Progenitor cell of endocrine pancreas (in vitro differentiated cells): ENCODE data around the gene STT3A. TPM values are rescaled to one million over a fixed set of nuclear protein-coding genes. Genes with fewer than 3 reads are reported as not detected.

Experiments
- DNase-seq: peaks from one replicate; pipeline ENCODE4 v3.0.0; 2021; ENCODE audit warnings: low spot score; ENCODE audit not compliant: unreplicated experiment
- H3K27ac Mint-ChIP-seq: 2 replicates; pipeline ENCODE4 v1.8.0; 2021; ENCODE audit warnings: mild to moderate bottlenecking, moderate library complexity, mixed read lengths
- H3K27me3 Mint-ChIP-seq: 2 replicates; pipeline ENCODE4 v1.8.0; 2021; ENCODE audit warnings: mixed read lengths
- H3K36me3 Mint-ChIP-seq: 2 replicates; pipeline ENCODE4 v1.8.0; 2022; ENCODE audit warnings: mixed read lengths; ENCODE audit not compliant: insufficient read depth
- H3K4me1 Mint-ChIP-seq: 2 replicates; pipeline ENCODE4 v1.8.0; 2021; ENCODE audit warnings: low read depth, mixed read lengths
- H3K4me3 Mint-ChIP-seq: 2 replicates; pipeline ENCODE4 v1.8.0; 2021; ENCODE audit warnings: low read depth, mild to moderate bottlenecking, moderate library complexity, mixed read lengths
- H3K9me3 Mint-ChIP-seq: 2 replicates; pipeline ENCODE4 v1.8.0; 2021; ENCODE audit warnings: low read depth, mixed read lengths
- CTCF ChIP-seq: fragments of 200-600 bp; sonication (generic); IDR thresholded peaks from one replicate; pipeline ENCODE4 v1.5.0; 2021; ENCODE audit warnings: antibody characterized with exemption, mild to moderate bottlenecking; ENCODE audit not compliant: unreplicated experiment
- total RNA-seq: library from RNA; stranded (reverse); gene quantifications from 2 replicates; pipeline ENCODE4 v1.2.1, GENCODE V29; 2021

The STT3A gene
- total RNA-seq, 1 donor from 2014 or later: 162 TPM

GRCh38 chr11:125671561-125671960, 78.9 kb downstream of the STT3A start:
- DNase-seq: no peak
- Mint-ChIP-seq H3K27ac (no peak overlapping the region), H3K27me3 (no peaks in the 10 kb centered on the region), H3K9me3 (peaks cover 8% of the 10 kb centered on the region), H3K36me3 (peaks cover 15% of the 10 kb centered on the region), H3K4me3 (no peak overlapping the region), H3K4me1 (no peaks in the 10 kb centered on the region)
- no peak for TF ChIP-seq CTCF

Other genes starting within 250 kb of the STT3A start
- 1.8 and 3.1 TPM in 2 replicates for gene FEZ1, start 96.6 kb upstream of the STT3A start, total RNA-seq
- gene EI24, start 23.4 kb upstream of the STT3A start, total RNA-seq: 68.0 and 74.0 TPM in 2 replicates
- gene CHEK1, start 32.3 kb downstream of the STT3A start, total RNA-seq: 52.7 and 58.3 TPM in 2 replicates
- 0.50 and 0.55 TPM in 2 replicates for gene ACRV1, start 88.0 kb downstream of the STT3A start, total RNA-seq
- not detected in 2 replicates for gene PATE1, start 153.4 kb downstream of the STT3A start, total RNA-seq
- 0.29 TPM in 1 of 2 replicates, not detected in the other for gene PATE2, start 186.0 kb downstream of the STT3A start, total RNA-seq
- gene PATE3, start 195.3 kb downstream of the STT3A start, total RNA-seq: not detected in 2 replicates
- gene PATE4, start 240.5 kb downstream of the STT3A start, total RNA-seq: not detected in 2 replicates